Non-pigmented ciliary epithelial cell (primary cell): ENCODE measurements around the gene SF1.

ENCODE experiments used
- DNase-seq: peaks from one replicate; pipeline ENCODE4 v3.0.0-alpha.2; 2010; ENCODE audit warnings: low read depth

SF1 gene

GRCh38 chr11:64777449-64778222 is 706 bp downstream of the SF1 start:
- DNase-seq = peak; percentile 36

DNA sequence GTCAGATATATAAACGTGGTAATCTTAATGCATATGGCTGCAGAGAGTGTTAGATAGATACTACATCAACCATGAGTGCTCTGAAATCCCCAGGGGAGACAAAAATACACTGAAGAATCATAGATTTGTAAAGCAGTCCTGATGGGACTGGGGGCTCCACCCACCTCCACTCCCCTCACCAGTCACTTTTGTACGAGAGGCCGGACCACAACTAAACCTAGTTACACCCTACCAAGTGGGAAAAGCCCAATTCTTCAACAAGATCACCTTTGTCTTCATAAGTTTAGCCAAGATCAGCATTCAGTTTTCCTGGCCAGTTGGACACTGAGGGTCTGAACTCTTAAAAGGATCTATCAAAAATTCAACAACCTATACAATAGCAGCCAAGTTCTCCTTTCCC is 1.5 kb downstream of the SF1 start:
- no peak for DNase-seq

- no peak for DNase-seq
Observed at GRCh38 chr11:64776425-64776824, 1.9 kb downstream of the SF1 start.

DNA sequence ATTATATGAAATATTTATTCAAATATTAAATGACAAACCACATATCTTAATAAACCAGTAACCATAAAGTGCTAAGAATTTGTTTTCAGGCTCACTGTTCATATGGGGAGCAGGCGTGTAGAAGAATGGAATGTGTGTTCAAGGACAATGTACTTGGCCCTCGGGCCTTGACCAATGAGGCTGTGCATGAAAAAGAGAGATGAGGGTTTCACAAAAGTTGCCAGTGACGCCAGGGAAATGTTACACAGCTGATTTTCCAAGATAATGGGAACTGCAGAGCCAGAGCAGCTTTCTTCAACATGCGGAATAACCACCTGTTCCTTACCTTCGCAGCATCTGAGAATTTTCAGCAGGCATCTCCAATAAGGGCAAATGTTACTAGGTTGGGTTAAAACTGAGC is 4.2 kb downstream of the SF1 start:
- DNase-seq = no peak

DNA sequence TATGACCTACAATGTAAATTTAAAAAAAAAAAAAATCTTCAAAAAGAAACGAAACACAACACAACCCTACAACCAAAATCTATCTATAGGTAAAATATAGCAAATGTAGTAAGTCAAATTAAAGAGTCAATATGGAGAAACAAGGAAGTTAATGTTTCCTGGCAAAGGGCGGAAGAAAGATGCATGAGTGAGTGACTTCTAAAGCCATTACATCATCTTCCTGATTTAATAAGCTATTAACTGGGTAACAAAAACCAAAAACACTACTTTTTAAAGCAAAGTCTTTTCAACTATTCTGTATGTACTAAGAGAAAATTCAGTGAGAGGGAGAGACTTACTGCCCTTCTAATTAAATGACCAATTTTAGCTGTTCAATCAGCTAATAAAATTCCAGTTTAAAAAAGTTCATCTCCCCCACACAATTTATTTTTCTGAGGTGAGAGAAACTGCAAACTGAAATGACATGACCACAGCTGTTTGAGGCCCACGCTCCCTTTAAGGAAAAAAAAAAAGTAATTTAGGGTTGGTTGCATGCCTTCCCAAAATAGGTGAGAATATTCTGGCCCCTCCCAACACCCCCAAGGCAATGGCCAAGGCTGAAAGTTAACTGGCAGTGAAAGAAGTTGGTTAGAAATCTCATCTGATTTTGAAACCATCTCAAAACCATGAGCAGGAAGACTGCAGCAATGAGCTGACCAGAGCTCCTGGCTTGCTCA is 5.9 kb downstream of the SF1 start:
- DNase-seq = no peak

DNA sequence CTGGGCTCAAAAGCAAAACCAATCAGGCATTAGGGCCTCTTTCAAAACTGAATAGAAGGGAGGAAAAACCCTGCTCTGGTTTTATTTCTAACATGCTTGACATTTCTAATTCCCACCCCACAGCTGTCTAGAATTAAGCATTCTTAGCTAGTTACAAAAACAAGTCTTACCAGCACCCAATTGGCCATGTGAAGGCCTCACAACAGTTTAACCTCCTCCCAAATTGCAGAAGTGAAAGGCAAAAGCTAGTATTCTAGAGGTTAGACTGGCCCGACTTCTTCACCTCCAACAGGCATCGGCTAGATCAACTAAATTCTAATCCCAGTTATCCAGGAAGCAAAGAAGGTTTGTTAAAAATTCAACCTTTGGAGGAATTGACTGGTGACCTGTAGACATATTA is 6.5 kb downstream of the SF1 start:
- DNase-seq = no peak

GRCh38 chr11:64770120-64770519 is 8.2 kb downstream of the SF1 start:
- DNase-seq = no peak

DNA sequence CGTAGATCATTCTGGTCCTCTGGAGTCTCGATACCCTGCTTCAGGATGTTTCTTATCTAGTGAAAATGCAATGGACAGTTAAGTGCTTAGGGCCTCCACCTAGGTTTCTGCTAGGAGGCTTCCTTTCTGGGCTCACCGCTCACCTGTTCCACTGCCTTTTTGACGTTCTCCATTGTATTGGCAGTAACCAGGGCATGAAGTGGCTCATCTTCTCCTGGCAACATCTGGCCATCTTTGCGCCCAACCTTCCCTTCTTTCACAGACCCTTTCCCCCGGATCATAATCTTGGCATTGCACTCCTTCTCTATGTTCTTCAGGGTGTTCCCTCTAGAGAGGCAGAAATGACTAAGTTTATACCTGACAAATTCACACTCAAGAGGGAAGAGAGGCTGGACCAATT is 9.1 kb downstream of the SF1 start:
- no peak for DNase-seq

- DNase-seq = no peak
Observed at GRCh38 chr11:64768300-64768694, 10.0 kb downstream of the SF1 start.

- DNase-seq = peak; percentile 24
Observed at GRCh38 chr11:64767344-64768299, 10.7 kb downstream of the SF1 start.

DNA sequence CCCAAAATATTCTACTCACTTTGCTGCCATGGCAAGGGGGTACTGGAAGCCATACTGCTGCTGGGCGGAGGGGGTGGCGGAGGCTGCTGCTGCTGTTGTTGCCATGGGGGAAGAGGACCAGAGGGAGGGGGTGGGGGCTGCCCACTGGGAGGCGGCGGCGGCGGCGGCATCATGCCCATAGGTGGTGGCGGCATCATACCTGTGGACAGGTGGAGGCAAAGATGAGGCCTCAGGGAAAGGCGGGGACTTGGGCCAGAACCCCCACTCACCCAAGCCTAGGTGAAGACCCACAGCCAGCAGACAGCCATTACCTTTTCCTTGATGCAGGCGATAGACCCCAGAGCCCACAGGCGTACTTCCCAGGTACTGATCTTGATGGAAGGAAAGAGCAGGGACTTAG is 11.5 kb downstream of the SF1 start:
- no peak for DNase-seq

GRCh38 chr11:64765851-64766665 is 12.3 kb downstream of the SF1 start:
- no peak for DNase-seq

DNA sequence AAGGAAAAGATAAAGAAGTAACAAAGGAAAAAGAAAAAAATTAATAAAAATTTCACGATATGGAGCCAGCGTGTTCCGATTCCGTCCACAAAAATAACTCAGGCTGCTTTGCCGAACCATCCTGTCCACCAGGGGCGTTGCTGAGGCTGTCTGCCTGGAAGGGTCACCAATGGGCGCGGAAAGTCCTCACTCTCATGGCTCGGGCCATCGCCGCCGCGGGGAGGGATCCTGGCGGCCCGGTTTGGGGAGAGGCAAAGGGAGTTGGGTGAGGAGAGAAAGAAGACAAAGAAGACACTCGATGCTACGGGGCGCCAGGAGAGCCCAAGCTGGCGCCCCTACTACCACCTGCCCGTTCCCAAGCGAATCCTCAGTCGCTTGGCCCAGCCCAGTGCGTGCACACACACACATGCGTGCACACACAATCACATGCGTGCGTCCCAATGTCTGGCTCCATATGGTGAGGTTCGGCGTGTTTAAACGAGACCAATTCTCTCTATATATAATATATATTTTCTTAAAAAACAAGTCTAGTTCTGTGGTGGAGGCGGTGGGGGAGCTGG is 13.0 kb downstream of the SF1 start:
- no peak for DNase-seq

DNA sequence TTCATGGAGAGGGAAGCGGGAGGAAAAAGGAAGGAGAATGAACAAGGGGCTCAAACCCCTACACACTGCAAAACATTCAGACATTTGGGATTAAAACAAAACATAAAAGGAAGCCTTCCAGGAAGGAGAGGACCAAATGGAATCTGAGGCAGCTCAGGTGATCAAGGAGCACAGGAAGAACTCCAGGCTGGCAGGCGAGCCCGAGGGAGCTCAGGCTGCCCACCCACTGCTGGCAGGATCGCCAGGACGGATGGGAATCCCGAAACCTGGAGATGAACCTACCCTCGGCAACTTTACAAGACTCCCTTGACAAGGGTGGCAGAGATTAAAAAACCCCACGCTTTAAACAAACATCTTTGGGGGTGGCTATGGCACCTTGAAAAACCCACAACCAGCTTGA is 13.6 kb downstream of the SF1 start:
- no peak for DNase-seq

GRCh38 chr11:64764040-64764611 is 14.2 kb downstream of the SF1 start:
- no peak for DNase-seq

DNA sequence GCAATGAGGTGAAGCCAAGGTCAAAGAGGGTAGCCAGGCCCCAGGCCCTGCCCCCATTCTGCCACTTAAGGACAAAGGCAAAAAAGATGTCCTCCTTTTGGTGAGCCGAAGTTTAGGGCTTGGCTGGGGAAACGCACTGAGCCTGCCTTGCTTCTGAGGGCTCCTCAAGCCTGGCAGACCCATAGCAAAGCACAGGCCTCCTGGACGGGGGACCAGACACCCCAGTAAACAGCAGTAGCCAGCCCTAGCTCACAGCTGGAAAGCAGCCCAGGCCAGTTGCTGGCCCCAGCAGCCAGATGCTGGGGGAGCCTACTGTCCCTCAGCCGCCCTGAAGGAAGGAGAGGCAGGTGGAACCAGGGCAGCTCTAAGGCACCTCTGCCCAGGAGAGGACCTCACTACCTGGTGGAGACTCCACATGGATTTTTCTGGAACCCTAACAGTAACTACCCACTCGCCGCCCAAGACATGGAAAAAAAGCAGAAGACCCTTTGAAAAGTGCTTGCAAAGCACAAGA is 14.8 kb downstream of the SF1 start:
- DNase-seq = no peak

- DNase-seq = peak; percentile 66
Observed at GRCh38 chr11:64762674-64763525, 15.4 kb downstream of the SF1 start.

DNA sequence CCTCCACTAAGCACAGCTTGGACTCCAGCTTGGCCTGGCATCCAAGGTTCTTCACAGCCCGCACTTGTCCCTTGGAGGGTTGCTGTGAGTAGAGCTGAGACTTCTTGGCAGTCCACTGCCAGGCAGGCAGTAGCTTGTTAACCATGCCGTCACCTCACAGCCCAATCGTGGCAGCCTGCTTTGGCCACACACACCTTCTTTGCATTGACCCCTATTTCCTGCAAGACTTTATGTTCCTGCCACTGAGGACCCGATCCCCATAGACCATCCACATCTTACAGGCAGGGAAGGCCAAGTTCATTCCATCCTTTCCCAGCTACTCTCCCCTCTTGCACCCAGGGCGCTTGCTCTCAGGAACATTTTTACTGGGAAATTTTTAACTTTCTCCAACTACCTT is 16.1 kb downstream of the SF1 start:
- no peak for DNase-seq

GRCh38 chr11:64760759-64761420 is 17.5 kb downstream of the SF1 start:
- no peak for DNase-seq
